HK-2 (cell line): ENCODE data around the gene SRBD1.

Experiments used
- DNase-seq: peaks from one replicate; pipeline ENCODE4 v3.0.0-alpha.2; 2018; ENCODE audit not compliant: unreplicated experiment

SRBD1 gene

DNA sequence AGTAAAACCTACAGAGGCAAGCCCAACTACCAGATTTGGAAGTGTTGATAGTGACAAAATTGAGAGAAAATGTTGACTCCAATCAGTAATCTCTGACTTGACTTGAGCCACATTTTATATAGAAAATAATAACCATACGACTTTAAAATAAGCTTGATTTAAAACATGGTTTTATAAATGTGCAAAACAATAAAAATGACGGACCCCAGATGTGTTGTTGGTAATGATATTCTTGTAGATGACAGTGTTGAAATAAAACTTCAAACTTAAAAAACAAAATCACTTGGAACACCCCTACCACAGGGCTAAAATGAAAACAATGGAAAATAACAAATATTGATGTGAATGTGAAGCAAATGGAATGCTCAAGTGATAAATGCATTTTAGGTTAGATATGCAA, 188.1 kb downstream of the SRBD1 start:
- DNase-seq: no peak

DNA sequence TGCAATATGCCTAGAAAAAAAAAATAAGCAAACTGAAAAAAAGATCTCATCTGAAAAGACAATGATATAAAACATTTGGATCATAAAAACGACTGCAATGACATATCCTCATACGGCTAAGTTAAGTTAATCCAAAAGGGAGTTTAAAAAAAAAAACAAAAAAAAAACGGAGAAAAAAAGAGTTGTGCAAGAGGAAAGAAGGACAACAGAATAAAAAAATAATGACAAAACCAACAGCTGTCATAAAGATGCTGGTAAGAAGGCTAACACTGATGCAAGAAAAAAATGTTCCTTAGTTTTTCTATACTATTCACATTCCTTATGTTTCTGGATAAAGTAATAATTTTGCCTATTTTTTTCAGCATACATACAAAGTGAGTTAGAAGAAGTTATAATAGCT, 192.5 kb downstream of the SRBD1 start:
- no peak for DNase-seq

DNA sequence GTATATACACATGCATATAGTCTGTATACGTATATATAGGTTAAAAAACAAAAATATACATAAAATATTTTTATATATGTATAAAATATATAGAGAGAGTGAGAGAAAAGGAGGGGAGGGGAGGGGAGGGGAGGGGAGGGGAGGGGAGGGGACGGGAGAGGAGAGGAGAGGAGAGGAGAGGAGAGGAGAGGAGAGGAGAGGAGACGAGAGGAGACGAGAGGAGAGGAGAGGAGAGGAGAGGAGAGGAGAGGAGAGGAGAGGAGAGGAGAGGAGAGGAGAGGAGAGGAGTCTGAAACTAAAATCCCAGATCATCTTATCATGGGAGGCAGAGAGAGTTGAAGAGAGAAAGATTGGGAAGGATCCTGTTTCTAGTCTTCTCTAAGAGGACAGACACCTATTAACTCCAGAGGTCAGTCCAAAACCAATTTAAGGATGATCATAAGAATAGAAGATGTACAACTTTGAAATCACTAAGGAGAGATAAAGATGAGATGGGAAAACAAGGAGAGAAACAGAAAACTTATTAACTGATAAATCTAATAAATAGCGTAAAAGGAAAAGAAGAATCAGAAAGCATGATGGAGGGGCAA, 195.4 kb downstream of the SRBD1 start:
- no peak for DNase-seq

DNA sequence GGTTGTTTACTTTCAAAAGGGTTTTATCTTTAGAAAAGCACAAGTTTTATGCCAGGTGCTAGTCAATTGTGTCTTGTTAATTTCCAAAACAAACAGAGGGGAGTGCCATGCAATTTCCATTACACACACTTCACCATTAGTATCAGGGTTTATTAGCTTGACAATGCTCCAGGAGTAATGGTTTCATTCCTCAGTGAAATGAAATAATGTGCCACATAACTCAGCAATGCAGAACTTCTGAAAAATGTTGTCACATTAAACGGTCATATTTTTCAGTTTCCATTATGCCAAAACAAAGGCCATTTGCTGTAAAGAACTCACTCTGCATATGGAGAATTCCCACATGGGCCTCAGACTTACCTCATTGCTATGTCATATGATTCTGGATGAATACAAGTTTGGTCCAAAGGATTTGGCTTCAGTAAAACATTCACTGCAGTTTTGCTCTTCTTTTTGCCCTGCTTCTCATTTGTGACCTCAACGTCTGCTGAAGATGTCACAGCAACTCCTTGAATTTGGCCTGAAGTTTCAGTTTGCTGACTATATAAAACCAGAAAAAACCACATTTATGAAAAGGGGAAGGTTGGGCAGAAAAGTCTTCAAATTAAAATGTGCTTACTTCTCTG, 198.2 kb downstream of the SRBD1 start:
- DNase-seq: no peak

GRCh38 chr2:45409677-45410076, 201.4 kb downstream of the SRBD1 start:
- no peak for DNase-seq

- DNase-seq: no peak
Observed at GRCh38 chr2:45406621-45407020, 204.4 kb downstream of the SRBD1 start.

- no peak for DNase-seq
Observed at GRCh38 chr2:45404807-45405297, 206.2 kb downstream of the SRBD1 start.

GRCh38 chr2:45403036-45403435, 208.0 kb downstream of the SRBD1 start:
- no peak for DNase-seq

GRCh38 chr2:45401431-45401922, 209.6 kb downstream of the SRBD1 start:
- no peak for DNase-seq

DNA sequence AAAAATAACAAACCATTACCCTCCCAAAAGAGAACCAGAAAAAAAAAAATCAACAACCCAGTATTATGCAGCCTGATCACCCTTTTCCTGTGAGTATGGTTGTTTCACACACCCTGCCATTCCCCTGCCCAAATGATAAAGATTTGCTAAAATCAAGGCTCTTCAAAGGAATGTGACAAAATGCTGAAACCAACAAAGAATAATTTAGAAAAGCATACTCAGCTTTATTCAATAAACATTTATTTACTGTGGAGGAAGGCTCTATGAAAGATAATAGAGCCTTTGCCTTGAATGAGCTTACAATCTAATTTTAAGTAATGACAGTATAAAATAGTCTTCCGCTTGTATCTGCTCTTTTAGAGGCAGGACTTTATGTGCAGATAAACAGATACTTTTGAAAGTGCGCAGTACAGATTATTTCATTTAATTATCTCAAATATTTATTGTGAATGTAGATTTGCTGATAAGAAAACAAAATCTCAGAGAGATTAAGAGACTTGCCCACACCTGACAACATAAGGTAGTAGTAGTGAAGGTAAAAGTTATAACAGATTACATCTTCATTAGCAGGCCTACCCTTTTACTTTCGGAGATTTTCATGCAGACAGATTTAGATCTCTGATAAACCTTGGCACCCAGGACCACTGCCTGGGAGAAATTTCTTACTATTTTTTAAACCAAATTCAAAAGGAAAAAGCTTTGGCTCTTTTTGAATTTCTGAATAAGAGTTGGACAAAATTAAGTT, 211.9 kb downstream of the SRBD1 start:
- no peak for DNase-seq

- DNase-seq: no peak
Observed at GRCh38 chr2:45397292-45397691, 213.8 kb downstream of the SRBD1 start.

- no peak for DNase-seq
Observed at GRCh38 chr2:45396671-45397070, 214.4 kb downstream of the SRBD1 start.

GRCh38 chr2:45394842-45395241, 216.2 kb downstream of the SRBD1 start:
- no peak for DNase-seq

DNA sequence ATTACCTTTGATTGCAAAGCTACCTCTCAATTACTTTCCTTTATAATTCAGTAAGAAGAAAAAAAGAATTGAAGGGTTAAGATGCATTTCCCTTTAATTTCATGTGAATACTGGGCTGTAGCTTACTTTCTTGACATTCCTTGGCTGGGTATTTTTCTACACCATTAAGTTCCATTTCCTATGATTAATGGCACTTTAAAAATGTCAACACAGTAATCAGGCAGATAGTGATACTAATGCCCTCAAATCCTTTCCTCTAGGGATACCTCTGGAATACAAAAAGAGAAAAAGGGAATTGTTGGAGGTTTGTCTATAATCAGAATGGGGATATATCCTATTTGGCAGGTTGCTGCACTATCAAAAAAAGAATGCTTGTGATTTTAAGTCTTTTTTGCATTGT, 216.9 kb downstream of the SRBD1 start:
- no peak for DNase-seq

GRCh38 chr2:45391866-45392265, 219.2 kb downstream of the SRBD1 start:
- no peak for DNase-seq

DNA sequence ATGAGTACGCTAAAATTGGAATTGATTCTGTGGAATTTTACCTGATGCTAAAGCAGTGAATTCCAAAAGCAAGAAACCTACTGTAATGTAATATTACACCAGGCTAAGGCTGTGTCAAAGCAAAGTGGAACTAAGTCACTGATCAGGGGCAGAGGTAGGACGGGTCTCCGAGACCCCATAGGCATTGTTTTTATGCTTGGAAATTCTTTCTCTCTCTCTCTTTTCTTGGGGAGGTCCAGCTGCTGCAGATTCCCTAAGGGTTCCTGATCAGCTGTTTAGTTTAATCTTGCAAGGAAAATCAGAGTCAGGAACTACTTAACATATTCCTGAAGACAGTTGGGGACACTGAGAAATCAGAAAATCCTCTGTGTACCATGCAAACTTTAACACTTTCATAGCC, 220.2 kb downstream of the SRBD1 start:
- DNase-seq: no peak

- DNase-seq: no peak
Observed at GRCh38 chr2:45390441-45390840, 220.6 kb downstream of the SRBD1 start.

GRCh38 chr2:45388541-45389100, 222.4 kb downstream of the SRBD1 start:
- DNase-seq: no peak

DNA sequence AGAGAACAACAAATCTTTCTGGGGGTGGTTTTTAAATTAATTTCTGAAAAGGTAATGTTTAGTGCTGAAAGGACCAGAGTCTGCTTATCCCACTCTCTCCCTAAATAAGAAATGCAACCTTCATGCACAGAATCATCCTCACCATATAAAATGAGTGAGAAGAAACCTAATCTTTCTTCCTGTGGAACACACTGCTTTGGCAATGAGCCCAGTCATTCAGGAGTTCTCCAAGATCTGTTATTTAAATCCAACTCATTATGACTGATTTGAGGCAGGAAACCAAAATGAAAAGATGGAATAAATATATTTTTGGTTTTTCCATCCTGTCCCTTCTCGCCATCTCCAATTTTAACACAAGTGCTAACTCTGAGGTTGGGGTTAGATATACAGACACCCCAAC, 228.3 kb downstream of the SRBD1 start:
- DNase-seq: no peak

DNA sequence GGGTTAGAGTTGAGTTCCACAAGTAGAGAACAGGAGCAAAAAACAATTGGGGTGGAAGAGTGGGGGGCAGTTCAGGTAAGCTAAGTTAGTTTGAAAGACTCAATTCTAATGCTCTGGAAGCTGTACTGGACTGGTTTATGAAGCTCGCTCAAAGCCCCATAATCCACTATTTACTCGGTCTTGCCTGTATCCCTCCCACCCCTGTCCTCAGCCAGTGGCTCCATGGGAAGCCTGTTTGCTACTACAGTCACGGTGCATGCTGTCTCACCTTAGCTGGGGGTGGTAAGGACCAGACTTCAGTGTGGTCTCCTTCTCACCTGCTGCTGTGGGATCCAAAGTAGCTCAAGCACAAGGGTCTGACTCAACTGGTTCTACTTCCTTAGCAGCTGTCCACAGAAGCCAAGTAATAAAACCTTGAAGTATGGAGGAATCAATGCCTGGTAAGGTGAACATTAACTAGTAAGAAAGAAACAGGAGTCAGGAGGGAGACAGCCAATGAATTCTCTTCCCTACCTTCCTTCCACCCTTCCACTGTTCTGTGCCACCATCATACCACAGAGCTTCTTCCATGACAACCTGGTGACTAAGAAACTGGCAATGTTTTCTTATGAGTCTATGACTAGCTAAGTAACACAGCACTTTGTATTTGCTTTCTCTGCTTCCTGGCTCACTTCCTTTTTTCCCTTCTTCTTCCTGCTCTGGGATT, 230.8 kb downstream of the SRBD1 start:
- peak; percentile 38 for DNase-seq

- DNase-seq: no peak
Observed at GRCh38 chr2:45379399-45380087, 231.5 kb downstream of the SRBD1 start.
